Tibial nerve (tissue), 4 donors: ENCODE data around the gene PLEKHA6. TPM values are rescaled to one million over a fixed set of nuclear protein-coding genes. Genes with fewer than 3 reads are reported as not detected.

Source experiments
- DNase-seq, 2 donors: peaks; one replicate each; pipeline ENCODE4 v3.0.0-alpha.2; 2019; ENCODE audit warnings: low spot score in 2 of 2
- H3K27ac ChIP-seq, 4 donors: fragments of 200-600 bp; sonication (generic) in 3 of 4; one replicate each; pipeline ENCODE4 v1.5.1; 2017 to 2019; ENCODE audit warnings: mild to moderate bottlenecking in 1 of 4
- H3K27me3 ChIP-seq, 2 donors: fragments of 200-600 bp; sonication (generic) in 1 of 2; one replicate each; pipeline versions ENCODE4 v1.5.1 to v1.6.0; 2017 to 2019
- H3K36me3 ChIP-seq, 3 donors: fragments of 200-600 bp; sonication (generic); one replicate each; pipeline ENCODE4 v1.5.1; 2018 to 2019
- H3K4me1 ChIP-seq, 4 donors: fragments of 200-600 bp; sonication (generic) in 3 of 4; one replicate each; pipeline ENCODE4 v1.5.1; 2017 to 2019
- H3K4me3 ChIP-seq, 4 donors: fragments of 200-600 bp; sonication (generic) in 3 of 4; one replicate each; pipeline ENCODE4 v1.5.1; 2017 to 2019; ENCODE audit warnings: mild to moderate bottlenecking in 1 of 4, moderate library complexity in 1 of 4
- H3K9me3 ChIP-seq, 4 donors: fragments of 200-600 bp; sonication (generic) in 3 of 4; one replicate each; pipeline ENCODE4 v1.5.1; 2017 to 2019
- CTCF ChIP-seq, 5 experiments: fragments of 200-600 bp in 3 of 5; fragments of 450-650 bp in 2 of 5; sonication (generic) in 3 of 5; IDR thresholded peaks; one replicate each; pipeline ENCODE4 v1.5.1; 2016 to 2019; ENCODE audit warnings: antibody characterized with exemption in 5 of 5, mild to moderate bottlenecking in 3 of 5, moderate library complexity in 2 of 5
- EP300 ChIP-seq, 2 donors: sonication (generic); formaldehyde crosslinking; IDR thresholded peaks; one replicate each; pipeline ENCODE4 v1.6.1; 2017; ENCODE audit warnings: antibody characterized with exemption in 2 of 2, mild to moderate bottlenecking in 1 of 2
- POLR2A ChIP-seq, 2 donors: fragments of 450-650 bp; IDR thresholded peaks; one replicate each; pipeline ENCODE4 v1.6.1; 2017; ENCODE audit warnings: antibody characterized with exemption in 2 of 2, mild to moderate bottlenecking in 2 of 2, moderate library complexity in 2 of 2
- WGBS, 2 donors: methylation state at CpG; one replicate each; pipeline ENCODE4 v1.1.5; 2018; 5-methylcytosine and 5-hydroxymethylcytosine counted together
- total RNA-seq, 4 donors: library from RNA; depleted of rRNA; stranded (reverse); fragments of >200 nt; gene quantifications; one replicate each; pipeline ENCODE4 v1.1.0, GENCODE V29; 2016

Gene PLEKHA6
- total RNA-seq, 4 donors from 2014 or later: 6.6 to 13.9 (median 12.1) TPM

DNA sequence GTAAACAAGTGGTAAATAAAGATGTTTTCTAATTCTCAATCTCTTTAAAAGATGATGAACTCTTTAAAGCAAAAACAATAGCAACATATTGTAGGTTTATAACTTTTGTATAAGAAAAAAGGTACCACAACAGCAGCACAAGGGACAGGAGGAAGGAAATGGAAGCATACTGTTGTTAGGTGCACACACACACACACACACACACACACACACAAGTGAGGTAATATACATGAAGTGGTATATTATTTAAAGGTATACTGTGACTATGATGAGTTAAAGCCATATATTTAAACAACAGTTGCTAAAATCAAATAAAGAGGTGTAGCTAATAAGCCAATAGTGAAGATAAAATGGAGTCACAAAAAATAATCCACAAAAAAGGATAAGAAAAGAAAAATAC is 31.9 kb upstream of the PLEKHA6 start:
- Histone ChIP-seq H3K36me3 (no peaks in the 10 kb centered on the region), H3K9me3 (no peaks in the 10 kb centered on the region), H3K4me3 (no peak overlapping the region), H3K27me3 (no peaks in the 10 kb centered on the region), H3K27ac (no peak overlapping the region), H3K4me1 (no peaks in the 10 kb centered on the region)
- no peak for DNase-seq
- TF ChIP-seq POLR2A (IDR thresholded peaks at IDR 0.05) (no peak), EP300 (IDR thresholded peaks at IDR 0.05) (no peak), CTCF (IDR thresholded peaks at IDR 0.05) (no peak)

DNA sequence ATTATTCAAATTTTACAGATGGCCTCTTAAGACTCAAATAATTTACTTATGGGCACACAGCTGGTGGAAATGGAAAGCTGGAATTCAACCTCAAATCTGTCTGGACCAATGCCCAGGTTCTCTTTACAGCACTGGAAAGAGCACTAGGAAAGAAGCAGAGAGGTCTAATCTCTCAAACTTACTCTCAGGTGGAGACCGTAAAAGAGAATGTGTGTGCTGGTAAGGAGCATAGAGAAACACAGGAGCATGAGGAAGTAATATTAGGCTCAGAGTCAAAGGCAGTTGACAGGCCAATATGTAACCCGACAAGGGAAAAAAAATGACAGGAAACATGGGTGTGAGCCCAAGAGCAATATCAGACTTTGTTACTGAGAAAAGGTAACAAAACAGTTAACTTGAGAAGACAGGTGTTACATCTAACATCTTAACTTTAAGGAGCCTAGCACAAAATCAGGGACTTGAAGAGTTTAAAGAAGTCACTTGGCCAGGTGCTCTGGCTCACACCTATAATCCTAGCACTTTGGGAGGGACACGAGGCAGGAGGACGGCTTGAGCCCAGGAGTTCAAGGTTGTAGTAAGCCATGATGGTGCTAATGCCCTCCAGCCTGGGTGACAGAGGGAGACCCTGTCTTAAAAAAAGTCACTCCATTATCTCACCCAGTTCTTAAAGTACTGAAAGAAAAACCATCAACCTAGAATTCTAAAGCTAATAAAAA is 31.2 kb upstream of the PLEKHA6 start:
- Histone ChIP-seq H3K4me1 (no peaks in the 10 kb centered on the region), H3K9me3 (no peaks in the 10 kb centered on the region), H3K4me3 (no peak overlapping the region), H3K27ac (no peak overlapping the region), H3K27me3 (no peaks in the 10 kb centered on the region), H3K36me3 (no peaks in the 10 kb centered on the region)
- TF ChIP-seq POLR2A (IDR thresholded peaks at IDR 0.05) (no peak), EP300 (IDR thresholded peaks at IDR 0.05) (no peak), CTCF (IDR thresholded peaks at IDR 0.05) (no peak)
- DNase-seq: no peak
- 60 to 64% methylated on average over 4 of the region's 4 CpGs for WGBS, 2 donors

GRCh38 chr1:204385727-204386126 is 26.0 kb upstream of the PLEKHA6 start:
- H3K36me3 ChIP-seq: no peaks in the 10 kb centered on the region
- H3K27me3 ChIP-seq: peaks cover 0 to 2% of the 10 kb centered on the region in 2 donors
- H3K4me1 ChIP-seq: no peaks in the 10 kb centered on the region
- no peaks in the 10 kb centered on the region for H3K9me3 ChIP-seq
- no peak overlapping the region for H3K4me3 ChIP-seq
- TF ChIP-seq EP300 (IDR thresholded peaks at IDR 0.05): no peak
- no peak for TF ChIP-seq CTCF (IDR thresholded peaks at IDR 0.05)
- TF ChIP-seq POLR2A (IDR thresholded peaks at IDR 0.05): no peak
- WGBS, 2 donors: 86 to 87% methylated on average over 2 of the region's 2 CpGs
- no peak for DNase-seq
- H3K27ac ChIP-seq: no peak overlapping the region

DNA sequence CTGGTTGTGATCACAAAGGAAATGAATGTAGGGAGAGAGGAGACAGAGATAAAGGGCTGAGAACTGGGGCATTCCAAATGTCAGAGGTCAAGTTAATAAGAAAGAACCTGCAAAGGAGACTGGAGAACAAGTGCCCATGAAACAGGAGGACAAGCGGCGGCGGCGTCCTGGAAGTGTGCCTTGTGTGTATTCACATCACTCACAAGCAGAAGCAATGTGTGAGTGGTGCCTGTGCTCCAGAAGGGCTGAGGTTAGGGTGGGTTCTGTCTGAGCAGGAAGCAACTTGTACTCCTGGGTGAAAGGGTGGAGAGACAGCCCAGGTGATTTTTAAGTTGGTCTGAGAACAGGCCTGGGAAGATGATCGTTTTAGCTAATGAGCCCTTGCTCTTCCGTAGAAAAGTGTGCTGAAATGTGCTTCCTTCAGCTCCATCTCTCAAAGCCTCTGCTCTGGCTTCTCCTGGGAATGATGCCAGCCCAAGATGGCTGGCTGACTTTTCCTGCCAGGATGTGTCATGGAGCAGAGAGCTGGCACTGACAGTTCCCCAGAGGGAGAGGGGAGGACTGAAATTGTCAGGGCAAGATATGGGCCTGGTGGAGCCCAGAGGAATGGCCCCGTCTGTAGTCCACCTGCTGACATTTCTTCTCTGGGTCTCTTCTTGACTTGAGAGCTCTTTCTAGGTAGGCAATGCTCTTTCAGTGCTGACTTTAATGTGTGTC is 25.1 kb upstream of the PLEKHA6 start:
- 77 to 81% methylated on average over 7 of the region's 7 CpGs for WGBS, 2 donors
- no peak for DNase-seq

More for the DNA sequence above, 25.1 kb upstream of the PLEKHA6 start:
- H3K9me3 ChIP-seq: no peaks in the 10 kb centered on the region
- H3K36me3 ChIP-seq: no peaks in the 10 kb centered on the region
- no peak overlapping the region for H3K4me3 ChIP-seq
- H3K27ac ChIP-seq: no peak overlapping the region
- H3K27me3 ChIP-seq: peaks cover 0 to 2% of the 10 kb centered on the region in 2 donors
- no peaks in the 10 kb centered on the region for H3K4me1 ChIP-seq
- TF ChIP-seq EP300 (IDR thresholded peaks at IDR 0.05) (no peak), CTCF (IDR thresholded peaks at IDR 0.05) (no peak), POLR2A (IDR thresholded peaks at IDR 0.05) (no peak)
